ENCODE measurements around the gene BRD1.

The BRD1 gene

DNA sequence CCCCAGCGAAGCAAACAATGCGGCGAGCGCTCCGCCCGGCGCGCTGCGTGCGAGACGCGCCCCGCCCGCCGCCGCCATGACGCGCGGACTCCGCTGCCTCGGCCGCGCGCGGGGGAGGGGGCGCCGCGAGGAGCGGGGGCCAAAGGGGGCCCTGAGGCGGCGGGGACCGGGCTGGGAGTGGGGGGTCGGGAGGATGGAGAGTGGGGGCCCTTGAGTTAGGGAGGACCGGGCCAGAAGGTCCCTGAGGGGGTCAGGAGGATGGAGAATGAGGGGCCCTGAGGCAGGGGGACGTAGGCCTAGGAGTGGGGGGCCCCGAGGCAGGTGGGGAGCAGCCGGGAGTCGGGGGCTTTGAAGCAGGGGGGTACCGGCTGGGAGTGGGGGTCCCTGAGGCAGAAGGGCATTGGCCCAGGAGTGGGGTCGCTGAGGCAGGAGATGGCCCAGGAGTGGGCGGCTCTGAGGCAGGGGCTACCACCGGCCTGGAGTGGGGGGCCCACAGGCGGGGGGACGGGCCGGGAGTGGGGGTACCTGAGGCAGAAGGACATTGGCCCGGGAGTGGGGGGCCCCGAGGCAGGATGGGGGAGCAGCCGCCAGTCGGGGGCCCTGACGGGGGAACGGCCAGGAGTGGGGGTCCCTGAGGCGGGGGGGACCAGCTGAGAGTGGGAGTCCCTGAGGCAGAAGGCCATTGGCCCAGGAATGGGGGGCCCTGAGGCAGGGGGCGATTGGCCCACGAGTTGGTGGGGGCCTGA, at the start of gene BRD1:
Gene BRD1 (minus strand): TSS at position 21 of the 746 bp plus-strand sequence. CDS start 3,556 bp downstream, outside the sequence.
- no peak for DNase-seq (ENCODE audit: low read depth, low spot score)
- H3K27ac ChIP-seq, result peak within 1 kb of the TSS; percentile 64

DNA sequence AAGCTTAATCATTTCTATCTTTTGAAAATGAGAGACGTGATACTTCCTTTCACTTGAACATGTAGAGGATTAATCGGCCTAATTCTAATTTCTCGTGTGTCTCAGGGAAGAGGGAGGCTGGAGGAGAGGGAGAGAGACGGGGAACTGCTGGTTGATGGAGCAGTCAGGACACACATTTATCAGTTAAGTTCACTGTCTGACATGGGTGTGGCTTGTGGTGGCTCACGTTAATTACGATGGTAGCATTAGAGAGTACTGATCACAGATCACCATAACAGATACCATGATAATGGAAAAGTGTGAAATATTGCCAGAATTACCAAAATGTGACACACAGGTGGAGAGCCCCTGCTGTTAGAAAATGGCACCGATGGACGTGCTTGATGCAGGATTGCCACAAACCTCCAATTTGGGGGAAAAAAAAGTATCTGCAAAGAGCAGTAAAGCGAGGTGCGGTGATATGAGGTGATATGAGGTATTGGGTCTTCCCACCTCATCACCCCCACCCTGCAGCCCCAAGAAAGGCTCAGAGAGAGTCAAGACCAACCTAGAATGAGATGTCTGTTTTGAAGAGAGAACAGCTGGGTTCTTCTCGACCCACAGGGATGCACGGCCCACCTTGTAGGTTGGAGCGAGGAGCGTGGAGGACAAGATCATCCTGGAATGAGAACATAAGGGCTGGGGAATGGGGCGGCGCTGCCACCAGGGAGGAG, 45.7 kb upstream of the BRD1 start:
- no peak overlapping the region for H3K27ac ChIP-seq
- no peak for DNase-seq (ENCODE audit: low read depth, low spot score)

DNA sequence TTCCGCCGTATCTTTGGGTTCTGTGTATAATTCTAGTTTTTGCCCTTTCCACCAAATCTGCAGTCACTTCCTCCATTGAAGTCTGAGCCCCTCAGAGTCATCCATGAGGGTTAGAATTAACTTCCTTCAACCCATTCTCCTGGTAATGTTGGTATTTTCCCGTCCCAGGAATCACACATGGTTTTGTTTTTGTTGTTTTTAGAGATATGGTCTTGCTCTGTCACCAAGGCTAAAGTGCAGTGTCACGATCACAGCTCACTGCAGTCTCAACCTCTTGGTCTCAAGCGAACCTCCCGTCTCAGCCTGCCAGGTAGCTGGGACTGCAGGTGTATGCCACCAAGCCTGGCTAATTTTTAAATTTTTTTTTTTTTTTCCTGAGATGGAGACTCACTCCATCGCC, 44.7 kb upstream of the BRD1 start:
- H3K27ac ChIP-seq, result no peak overlapping the region
- no peak for DNase-seq (ENCODE audit: low read depth, low spot score)

DNA sequence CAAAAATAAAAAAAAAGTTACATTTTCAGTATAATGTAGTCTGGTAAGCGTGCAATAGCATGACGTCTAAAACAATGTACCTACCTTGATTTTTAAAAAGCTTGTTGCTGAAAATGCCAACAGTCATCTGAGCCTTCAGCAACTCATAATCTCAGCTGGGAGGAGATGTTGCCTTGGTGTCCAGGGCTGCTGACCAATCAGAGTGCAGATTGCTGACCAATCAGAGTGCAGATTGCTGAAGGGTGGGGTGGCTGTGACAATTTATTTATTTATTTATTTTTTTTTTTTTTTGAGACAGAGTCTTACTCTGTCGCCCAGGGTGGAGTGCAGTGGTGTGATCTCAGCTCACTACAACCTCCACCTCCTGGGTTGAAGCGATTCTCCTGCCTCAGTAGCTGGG, 43.8 kb upstream of the BRD1 start:
- no peak overlapping the region for H3K27ac ChIP-seq
- DNase-seq (ENCODE audit: low read depth, low spot score), result no peak

DNA sequence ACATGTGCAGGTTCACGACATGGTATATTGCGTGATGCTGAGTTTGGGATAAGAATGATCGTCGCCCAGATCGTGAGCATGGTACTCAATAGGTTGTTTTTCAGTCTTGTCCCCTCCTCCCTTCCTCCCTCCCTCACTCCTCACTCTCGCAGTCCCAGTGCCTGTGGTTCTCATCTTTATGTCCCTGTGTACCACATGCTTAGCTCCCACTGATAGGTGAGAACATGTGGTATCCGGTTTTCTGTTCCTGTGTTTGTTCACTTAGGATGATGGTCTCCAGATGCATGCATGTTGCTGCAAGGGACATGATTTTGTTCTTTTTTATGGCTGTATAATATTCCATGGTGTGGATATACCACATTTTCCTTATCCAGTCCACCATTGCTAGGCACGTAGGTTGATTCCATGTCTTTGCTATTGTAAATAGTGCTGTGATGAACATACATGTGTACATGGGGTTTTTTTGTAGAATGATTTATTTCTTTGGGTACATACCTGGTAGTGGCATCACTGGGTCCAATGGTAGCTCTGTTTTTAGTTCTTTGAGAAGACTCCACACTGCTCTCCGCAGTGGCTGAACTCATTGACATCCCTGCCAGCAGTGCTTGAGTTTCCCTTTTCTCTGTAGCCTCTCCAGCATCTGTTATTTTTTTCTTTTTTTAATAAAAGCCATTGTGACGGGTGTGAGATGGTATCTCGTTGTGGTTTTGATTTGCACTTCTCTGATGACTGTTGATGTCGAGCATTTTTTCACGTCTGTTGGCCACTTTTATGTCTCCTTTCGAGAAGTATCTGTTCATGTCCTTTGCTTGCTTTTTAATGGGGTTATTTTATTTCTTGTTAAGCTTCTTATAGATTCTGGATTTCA, 42.4 kb upstream of the BRD1 start:
- no peak overlapping the region for H3K27ac ChIP-seq
- no peak for DNase-seq (ENCODE audit: low read depth, low spot score)

DNA sequence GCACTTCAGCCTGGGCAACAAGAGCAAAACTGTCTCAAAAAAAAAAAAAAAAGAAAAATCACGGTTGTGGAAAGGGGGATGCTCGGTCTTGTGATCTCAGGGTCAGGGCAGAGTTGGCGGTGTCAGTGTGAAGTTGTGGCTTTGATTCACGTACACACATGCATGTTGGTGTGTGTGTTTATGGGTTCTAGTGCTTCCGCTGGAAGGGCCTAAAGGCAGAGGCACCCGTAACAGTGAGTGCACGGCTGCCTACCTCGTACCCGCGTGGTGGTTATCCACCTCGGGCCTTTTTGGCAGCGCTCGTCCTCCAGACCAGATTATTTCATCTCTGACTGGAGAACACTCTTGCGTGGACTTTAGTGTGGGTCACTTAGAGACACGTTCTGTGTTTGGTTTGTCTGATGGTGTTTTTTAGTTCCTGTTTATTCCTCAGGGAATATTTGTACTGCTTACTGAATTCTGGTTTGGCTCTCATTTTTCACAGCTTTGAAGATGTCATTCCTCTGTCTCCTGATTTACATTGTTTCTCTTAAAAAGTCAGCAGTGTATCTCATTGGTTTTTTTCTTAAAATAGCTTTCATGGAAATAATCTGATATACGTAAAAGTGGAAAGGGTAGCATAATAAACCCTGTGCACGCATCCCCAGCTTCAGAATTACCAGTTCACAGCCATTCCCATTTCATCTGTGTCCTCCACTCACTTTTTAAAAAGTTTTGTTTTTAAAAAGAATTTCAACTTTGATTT, 41.6 kb upstream of the BRD1 start:
- DNase-seq (ENCODE audit: low read depth, low spot score), result no peak
- no peak overlapping the region for H3K27ac ChIP-seq

DNA sequence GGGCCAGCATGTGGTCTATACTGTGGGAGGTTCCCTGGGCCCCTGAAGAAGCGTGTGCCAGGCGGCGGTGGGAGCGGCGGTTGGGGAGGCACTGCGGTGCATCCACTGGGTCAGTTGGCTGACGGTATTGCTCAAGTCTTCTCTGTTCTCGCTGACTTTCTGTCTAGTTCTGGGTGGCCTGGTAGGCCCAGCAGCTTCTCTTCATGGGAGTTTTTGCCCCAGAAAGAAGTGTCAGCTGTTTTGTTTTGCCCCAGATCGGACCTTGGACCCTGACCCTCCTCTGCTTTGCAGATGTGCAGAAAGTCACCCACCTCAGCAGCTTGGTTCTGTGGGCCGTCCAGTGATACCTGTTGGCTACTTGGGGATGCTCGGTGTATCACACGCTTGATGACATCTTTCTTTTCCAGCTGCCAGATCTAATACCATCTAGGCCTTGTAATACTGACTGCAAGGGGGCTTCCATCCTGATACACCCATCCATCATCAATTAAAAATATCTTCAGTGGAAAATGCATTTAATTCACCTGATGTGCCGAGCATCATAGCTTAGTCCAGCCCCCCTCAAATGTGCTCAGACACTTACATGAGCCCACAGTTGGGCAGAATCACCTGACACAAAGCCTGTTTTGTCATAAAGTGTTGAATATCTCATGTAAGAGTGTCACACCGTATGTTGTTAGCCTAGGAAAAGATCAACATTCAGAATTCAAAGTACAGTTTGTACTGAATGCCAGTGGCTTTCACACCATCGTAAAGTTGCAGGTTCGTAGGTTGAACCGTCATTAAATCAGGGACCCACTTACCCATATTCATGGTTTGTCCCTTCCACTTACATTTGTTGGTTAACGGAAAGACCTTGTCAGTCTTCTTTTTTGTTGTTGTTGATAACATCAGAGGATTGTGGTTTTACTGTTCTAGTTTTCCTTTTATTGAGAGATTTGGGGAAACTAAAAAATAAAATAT, 39.9 kb upstream of the BRD1 start:
- DNase-seq (ENCODE audit: low read depth, low spot score), result no peak
- H3K27ac ChIP-seq, result no peak overlapping the region

DNA sequence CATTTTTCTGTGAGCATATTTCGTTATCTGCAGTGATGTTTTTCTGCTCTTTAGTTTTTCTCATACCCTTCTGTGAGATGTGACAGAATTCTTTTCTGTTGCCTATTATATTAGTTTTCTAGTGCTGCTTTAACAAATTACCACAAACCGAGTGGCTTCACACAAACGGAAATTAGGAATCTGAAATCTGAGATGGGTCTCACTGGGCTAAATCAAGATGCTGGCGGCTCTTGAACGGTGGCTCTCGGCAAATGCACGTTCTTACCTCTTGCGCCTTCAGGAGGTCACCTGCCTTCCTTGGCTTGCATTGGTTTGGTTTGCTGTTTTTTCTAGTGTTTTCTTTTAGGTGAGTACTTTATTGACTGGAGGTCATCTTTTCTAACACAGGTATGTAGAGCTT, 39.0 kb upstream of the BRD1 start:
- no peak for DNase-seq (ENCODE audit: low read depth, low spot score)
- no peak overlapping the region for H3K27ac ChIP-seq

DNA sequence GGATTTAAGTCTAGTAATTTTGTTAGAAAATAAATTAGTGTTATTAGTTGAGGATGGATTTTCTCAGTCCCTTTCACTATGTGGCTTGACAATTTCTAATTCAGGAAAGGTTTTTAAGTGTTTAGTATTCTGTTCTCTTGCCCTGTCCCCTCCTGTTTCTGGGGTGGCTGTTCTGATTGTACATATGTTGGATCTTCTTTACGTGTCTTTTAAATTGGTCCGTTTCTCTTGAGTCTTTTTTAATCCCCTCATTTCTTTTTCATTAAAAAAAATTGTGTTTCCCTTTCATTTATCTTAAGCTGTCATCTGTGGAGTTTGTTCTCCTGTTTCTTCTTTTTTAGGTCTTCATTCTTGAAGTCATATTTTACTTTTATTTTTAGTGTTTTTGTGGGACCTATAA, 38.5 kb upstream of the BRD1 start:
- no peak overlapping the region for H3K27ac ChIP-seq
- DNase-seq (ENCODE audit: low read depth, low spot score), result no peak

DNA sequence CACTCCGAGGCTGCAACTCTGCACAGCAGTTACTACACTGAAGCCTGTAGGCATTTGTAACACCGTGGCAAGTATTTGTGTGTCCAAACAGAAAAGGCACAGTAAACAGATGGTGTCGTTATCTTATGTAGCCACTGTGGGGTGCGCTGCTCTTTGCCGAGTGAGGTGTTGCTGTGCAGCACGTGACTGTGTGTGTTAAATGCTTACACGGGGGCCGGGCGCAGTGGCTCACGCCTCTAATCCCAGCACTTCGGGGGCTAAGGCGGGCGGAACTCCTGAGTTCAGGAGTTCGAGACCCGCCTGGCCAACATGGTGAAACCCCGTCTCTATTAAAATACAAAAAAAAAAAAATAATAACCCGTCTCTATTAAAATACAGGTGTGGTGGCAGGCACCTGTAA, 37.5 kb upstream of the BRD1 start:
- no peak overlapping the region for H3K27ac ChIP-seq
- no peak for DNase-seq (ENCODE audit: low read depth, low spot score)

DNA sequence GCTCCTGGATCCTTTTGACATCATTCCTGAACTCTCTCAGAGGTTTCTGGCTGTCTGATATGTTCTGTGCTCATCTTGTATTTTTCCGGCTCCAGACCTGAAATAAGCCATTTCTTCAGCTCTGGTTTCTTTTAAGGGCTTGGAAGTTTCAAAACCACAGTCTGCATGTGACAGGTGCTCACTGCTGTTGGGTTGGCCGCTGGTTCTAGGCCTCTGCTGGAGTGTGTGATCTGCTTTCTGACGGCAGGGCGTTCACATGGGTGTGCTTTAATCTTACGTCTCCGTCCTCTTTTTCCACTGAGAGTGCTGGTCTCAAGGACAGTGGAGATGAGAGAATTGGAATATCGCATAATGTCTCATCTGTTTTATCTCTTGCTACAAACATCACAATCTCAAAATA, 36.3 kb upstream of the BRD1 start:
- no peak overlapping the region for H3K27ac ChIP-seq
- no peak for DNase-seq (ENCODE audit: low read depth, low spot score)

DNA sequence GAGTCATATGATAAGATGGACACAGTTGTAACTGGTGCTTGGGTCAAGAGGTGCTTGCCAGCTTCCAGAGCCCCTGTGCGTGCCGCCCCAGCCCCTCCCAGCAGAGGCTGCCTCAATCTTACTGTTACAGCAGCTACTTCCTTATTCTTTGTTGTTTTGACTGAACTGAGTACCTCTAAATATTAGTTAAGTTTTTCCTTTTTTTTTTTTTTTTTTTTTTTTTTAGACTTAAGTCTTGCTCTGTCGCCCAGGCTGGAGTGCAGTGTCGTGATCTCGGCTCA, 34.8 kb upstream of the BRD1 start:
- no peak for DNase-seq (ENCODE audit: low read depth, low spot score)
- H3K27ac ChIP-seq, result no peak overlapping the region

DNA sequence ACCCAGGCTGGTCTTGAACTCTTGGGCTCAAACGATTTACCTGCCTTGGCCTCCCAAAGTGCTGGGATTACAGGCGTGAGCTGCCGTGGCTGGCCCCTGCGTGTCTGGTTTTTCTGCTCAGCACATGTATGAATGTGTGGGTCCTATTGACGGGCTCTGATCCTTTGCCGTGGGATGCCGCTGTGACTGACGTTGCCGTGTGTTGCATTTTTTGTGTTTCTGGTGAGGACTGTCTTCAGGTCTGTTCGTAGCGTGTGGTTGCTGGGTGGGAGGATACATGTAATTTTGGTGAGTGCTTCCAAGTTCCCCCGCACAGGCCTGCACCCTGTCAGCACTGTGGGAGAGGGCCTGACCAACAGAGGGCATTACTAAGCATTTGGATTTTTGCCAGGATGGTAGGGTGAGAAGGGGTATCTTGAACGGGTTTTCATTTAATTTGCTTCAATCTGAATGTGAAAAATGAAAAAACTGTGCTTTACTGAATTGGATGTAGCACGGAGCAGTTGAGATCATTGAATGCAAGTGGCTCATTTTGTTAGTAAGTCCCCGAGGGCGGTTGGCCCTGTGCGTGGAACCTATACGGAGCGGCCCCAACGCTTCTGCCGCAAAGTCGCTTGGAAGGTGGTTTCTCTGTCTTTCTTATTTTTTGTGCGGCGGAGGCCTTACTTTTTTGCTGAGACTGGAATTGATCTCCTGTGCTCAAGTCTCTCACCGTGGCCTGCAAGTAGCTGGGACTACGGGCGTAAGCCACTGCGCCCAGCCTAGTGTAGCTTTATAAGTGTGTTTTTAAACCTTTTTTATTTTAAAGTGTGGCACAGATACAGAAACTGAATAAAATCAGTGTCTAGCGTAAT, 34.2 kb upstream of the BRD1 start:
- no peak overlapping the region for H3K27ac ChIP-seq
- DNase-seq (ENCODE audit: low read depth, low spot score), result no peak

DNA sequence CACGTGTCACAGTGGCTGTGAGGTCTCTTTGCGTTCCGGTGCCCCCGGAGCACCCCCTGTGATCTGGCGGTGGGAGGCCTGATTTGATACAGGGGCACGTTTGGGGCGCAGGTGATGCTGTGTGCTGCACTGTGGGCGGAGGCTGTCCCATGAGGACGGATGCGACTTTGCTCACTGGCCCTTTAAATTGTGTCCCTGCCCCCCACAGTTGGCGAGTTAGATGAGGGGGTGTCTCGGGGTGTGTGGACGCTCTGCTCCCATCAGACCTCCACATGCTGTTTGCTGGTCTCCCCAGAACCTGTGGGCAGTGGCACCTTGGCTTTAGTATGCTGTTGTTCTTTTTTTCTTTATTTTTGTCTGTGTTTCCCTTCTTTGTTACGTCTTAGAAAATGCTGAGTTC, 31.2 kb upstream of the BRD1 start:
- DNase-seq (ENCODE audit: low read depth, low spot score), result no peak
- H3K27ac ChIP-seq, result no peak overlapping the region

DNA sequence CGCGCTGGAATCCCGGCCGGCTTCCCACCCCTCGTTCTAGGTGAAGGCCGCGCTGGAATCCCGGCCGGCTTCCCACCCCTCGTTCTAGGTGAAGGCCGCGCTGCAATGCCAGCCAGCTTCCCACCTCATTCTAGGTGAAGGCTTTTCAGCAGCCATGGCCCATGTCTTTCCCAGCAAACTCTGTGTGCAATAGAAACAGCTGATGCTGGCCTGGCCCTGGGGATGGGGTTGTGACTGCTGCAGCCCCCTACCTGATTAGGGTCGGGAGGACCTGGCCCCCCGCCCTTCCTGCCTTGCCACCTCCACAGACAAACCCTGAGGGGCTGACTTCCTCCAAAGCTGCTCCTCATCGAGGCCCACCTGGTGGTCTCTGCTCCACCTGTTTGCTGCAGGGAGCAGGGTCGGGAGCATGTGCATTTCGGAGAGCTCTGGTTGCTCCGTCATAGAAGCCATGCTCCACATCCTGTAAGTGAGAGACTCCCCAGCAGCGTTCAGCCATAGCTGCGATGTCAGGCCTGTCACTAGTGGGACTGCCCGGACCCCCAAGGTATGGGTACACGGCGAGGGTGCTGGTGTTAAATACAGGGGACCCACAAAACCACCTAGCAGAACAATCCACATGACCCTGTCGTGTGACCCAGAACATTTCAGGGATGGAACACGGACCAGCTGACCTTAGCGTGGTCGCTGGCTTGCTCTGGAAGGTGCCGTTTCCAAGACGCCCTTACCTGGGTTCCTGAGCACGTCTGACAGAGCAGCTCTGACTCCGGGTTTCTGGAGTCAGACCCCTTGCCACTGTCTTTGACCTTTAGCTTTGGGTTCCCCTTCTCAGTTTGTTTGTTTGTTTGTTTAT, 29.3 kb upstream of the BRD1 start:
- DNase-seq (ENCODE audit: low read depth, low spot score), result no peak
- no peak overlapping the region for H3K27ac ChIP-seq

DNA sequence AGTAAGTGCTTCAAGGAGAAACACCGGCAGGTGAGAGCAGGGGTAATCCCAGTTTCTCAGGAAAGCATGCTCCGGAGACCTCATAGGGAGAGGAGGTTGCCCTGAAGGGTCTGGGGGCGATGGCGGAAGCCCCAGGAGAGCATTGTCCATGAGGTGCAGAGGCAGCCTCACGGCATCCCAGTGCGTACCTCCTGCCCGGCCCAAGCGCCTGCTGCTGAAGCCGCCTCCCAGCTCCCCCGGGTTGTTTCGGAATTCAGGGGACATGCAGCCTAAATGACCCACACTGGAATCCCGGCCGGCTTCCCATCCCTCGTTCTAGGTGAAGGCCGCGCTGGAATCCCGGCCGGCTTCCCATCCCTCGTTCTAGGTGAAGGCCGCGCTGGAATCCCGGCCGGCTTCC, 28.7 kb upstream of the BRD1 start:
- no peak overlapping the region for H3K27ac ChIP-seq
- DNase-seq (ENCODE audit: low read depth, low spot score), result no peak

DNA sequence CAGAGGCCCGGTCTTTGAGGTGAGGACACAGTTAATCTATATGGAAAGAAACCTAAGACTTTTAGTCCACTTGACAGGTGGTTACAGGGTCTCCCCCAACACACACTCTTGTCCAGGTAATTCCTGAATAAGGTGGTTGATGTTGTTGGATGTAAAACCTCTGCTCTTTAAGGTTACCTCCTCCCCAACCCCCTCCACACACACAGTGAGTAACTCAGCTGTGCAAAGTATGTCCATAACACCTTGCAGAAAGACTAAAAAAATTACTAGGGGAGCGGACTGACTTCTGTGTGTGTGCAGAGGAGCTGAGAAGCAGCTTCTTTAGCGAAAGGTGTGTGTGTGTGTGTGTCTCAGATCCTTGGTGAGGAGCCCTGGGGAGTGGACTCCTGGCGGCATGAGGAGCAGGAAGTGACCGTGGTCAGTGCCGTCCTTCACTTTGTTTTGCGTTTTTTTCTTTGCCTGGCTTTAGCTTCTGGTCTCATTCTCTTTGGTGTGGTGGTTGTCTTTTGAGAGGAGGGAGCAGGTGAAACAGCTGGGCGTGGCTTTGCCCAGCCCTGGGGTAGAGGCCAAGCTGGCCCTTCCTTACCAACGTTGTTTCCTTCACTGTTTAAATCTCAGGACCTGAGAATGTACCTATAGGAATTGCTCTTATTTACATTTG, 27.7 kb upstream of the BRD1 start:
- peak overlapping the region; percentile 72 for H3K27ac ChIP-seq
- DNase-seq (ENCODE audit: low read depth, low spot score), result no peak

All from epithelial cell of prostate (primary cell).